NAMALWA (cell line): ENCODE data around the gene PALM3.
"Not testable (repeated sequence)": the region's sequence is repeated elsewhere in the genome, so short reads cannot be mapped to it uniquely, and the experiment has no call there.

Experiments
- DNase-seq: peaks from one replicate; pipeline ENCODE4 v3.0.0-alpha.2; 2015; ENCODE audit warnings: low spot score

PALM3 gene

GRCh38 chr19:14059652-14060155 is 2.2 kb downstream of the PALM3 start:
- DNase-seq, result no peak

DNA sequence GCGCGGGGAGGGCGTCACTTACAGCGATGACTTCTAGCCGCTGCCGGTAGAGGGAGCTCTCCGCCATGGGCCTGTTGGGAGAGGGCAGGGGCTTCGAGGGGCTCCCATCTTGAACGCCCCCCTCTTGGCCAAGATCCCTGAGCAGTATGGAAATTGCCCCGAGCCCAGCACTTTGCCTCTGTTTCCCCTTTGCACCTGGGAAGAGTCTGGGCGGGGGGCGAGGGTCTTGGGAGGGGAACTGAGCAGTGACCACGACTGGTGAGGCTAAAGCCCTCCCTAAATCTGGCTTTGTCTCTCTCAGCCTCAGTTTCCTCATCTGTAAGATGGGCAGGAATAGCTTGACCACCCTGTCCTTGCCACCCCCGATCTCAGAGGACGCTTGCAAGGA is 2.8 kb downstream of the PALM3 start:
- no peak for DNase-seq

- no peak for DNase-seq
These were observed 3.4 kb downstream of the PALM3 start for GRCh38 chr19:14058182-14059092.

DNA sequence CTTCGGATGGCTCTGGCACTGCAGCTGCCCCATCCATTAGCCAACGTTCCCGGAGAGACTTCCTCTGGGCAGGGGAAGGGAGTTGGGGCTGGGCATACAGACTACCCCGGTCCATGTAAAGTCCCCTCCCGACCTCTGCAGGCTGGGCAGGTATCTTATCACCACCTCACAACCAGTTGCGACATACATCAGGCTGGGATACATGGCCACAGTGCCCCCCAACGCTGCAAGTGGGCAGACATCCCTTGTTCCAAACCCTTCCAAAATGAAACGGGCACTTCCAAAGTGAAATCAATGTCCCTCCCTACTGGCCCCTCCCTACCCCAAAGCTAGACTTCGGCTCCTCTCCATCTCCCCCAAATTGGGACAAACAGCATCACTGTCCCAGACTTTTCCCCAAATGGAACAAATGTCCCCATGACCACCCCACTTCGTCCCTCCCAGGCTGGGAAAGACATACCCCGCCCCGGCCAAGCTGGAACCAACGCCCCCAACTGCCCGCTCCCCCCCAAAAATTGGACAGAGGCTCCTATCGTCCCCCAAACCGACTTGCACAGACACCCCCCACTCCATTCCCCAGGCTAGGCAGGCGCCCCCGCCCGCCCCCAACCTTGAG is 5.0 kb downstream of the PALM3 start:
- DNase-seq, result no peak

DNA sequence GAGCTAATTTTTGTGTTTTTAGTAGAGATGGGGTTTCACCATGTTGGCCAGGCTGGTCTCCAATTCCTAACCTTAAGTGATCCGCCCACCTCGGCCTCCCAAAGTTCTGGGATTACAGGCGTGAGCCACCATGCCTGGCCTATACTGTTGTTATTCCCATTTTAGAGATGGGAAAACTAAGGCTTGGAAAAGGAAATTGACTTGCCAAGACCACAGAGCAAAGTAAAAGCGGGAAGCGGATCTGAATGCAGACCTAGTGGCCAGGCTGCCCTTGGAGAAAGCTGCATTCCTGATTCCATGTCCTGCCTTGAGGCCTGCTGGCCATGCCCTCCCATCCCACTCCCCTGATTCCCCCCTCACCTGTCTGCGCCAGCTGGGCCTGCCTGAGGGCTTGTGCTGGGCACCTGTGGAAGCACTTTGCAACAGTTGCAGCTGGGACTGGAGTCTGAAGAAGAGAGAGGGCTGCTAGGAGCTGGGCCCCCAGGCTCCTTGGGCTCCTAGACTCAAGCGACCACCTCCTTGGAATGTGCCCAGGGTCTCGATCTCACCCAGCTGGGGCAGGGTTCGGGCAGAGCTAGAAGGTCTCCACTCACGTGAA is 5.7 kb downstream of the PALM3 start:
- DNase-seq, result no peak

- no peak for DNase-seq
These were observed 6.5 kb downstream of the PALM3 start for GRCh38 chr19:14055396-14055795.

DNA sequence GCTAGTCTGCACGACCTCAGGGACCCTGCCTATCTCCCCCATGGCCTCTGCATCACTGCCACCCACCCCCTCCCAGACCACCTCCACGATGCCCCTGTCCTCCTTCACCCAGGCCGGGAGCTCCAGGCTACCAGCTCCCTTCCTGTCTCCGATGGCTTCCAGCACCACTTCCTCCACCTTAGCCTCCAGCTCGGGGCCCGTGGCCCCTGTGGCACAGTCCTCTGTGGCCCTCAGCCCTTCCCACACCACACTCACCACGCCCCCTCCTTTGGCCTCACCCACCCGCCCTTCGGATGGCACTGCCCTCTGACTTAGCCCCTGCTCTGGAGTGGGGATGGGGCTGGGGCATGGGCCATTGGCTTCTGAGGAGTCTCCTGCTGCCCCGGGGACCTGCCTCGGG is 7.2 kb downstream of the PALM3 start:
- no peak for DNase-seq

DNA sequence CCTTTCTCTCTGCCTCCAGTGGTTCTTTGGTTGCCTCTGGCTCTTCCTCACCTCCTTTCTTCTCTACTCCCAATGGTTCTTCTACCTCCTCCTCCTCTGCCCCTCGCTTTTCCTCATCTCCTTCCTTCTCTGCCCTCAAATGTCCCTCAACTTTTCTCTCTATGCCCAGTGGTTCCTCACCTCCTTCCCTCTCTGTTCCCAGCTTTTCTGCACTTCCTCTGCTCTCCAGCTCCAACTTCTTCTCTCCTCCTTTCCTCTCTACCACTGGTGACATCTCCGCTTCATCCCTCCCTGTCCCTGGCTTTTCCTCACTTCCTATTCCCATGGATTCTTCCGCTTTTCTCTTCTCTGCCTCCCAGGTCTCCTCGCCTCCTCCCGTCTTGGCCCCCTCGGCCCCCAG is 7.8 kb downstream of the PALM3 start:
- no peak for DNase-seq

DNA sequence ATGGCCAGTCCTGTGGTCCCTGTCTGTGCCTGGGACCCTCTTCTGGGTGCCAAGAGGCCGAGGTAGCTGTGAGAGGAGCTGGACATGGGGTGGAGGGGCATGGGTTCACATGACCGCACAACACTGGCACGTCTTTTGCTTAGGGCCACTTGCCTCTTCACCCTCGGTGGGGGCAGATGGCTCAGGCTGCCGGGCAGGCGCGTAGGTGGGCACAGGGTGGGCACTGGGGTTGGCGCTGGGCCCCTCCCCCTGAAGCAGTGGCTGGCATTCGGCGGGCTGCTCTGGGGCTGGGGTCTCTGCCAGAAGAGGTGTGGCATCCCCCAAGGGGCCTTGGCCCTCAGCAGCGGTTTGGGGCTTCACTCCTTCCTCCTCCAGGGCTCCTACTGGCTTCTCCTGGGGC is 8.4 kb downstream of the PALM3 start:
- no peak for DNase-seq

DNA sequence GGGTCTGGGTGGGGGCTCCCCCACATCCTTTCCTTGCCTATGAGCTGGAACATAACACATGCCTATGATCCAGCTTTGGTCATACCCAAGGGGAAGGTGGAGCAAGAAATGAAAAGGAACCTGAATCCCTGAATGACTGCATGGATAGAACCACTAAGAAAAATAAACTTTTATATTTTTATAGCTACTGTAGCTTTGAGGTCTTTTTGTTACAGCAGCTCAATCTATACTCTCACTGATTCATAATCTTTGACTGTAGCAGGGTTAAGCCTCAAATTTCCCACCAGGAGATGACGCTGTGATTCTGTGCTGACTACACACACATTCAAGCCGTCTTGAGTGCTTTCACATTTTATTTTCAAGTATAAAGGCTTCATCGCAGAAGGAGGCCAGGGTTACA is 8.8 kb downstream of the PALM3 start:
- no peak for DNase-seq

- no peak for DNase-seq
These were observed 9.4 kb downstream of the PALM3 start for GRCh38 chr19:14052470-14052869.

DNA sequence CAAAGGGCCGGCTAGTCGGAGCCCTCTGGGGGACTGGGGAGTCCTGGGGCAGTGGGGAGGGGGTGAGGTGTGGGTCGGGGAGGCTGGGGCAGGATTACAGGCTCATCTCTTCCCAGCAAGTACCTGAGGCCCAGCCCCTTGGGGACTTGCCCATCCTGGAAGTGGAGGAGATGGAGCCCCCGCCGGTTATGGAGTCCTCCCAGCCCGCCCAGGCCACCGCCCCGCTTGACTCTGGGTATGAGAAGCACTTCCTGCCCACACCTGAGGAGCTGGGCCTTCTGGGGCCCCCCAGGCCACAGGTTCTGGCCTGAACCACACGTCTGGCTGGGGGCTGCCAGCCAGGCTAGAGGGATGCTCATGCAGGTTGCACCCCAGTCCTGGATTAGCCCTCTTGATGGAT is 9.9 kb downstream of the PALM3 start:
- DNase-seq, result no peak

GRCh38 chr19:14050961-14051360 is 10.9 kb downstream of the PALM3 start:
- DNase-seq, result not testable (repeated sequence)

- DNase-seq, result no peak
These were observed 11.4 kb downstream of the PALM3 start for GRCh38 chr19:14050512-14050911.

- DNase-seq, result peak; percentile 83
These were observed 13.3 kb downstream of the PALM3 start for GRCh38 chr19:14048443-14049153.

DNA sequence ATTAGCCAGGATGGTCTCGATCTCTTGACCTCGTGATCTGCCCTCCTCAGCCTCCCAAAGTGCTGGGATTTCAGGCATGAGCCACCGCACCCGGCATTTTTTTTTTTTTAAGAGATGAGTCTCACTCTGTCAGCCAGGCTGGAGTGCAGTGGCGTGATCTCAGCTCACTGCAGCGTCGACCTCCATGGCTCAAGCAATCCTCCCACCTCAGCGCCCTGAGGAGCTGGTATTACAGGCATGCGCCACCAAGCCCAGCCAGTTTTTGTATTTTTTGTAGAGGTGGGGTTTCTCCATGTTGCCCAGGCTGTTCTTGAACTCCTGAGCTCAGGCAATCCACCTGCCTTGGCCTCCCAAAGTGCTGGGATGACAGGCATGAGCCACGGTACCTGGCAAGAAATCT is 14.0 kb downstream of the PALM3 start:
- not testable (repeated sequence) for DNase-seq

GRCh38 chr19:14042659-14043608 is 18.9 kb downstream of the PALM3 start:
- peak; percentile 94 for DNase-seq

GRCh38 chr19:14039181-14039580 is 22.7 kb downstream of the PALM3 start:
- DNase-seq, result no peak

DNA sequence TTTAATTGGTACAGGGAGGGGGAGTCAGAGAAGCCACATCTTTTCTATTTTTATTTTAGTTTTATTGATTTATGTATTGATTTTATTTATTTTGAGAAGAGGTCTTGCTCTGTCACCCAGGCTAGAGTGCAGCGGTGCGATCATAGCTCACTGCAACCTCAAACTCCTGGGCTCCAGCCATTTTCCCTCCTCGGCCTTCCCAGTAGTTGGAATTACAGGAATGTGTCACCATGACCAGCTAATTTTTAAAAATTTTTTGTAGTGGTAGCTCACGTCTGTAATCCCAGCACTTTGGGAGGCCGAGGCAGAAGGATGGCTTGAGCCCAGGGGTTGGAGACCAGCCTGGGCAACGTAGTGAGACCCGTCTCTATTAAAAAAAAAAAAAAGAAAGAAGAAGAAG is 26.2 kb downstream of the PALM3 start:
- no peak for DNase-seq

- not testable (repeated sequence) for DNase-seq
These were observed 26.7 kb downstream of the PALM3 start for GRCh38 chr19:14035159-14035558.

DNA sequence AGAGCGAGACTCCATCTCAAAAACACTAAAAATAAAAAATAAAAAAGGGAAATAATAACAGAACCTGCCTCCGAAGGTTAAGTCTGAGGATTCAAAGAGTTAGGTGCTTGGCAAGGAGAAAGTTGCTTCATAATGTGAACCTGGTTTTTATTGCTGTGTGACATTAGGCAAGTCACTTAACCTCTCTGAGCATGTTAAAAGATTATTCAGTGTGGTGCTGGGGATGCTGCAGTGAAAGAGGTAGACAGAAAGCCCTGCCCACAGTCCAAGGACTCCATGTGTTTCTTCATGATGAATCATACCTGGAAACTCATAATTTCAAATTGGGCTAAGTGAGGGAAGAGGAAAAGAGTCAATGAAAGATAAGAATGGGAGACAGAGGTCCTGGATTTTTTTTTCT is 27.9 kb downstream of the PALM3 start:
- no peak for DNase-seq
